GM18907 (cell line): ENCODE results near the gene SV2A.

Experiments used
- ATAC-seq: cut with Tn5 transposase; IDR thresholded peaks from one replicate; pipeline ENCODE4 v1.9.1; 2021; ENCODE audit warnings: mild to moderate bottlenecking, moderate library complexity; ENCODE audit not compliant: unreplicated experiment

SV2A gene

DNA sequence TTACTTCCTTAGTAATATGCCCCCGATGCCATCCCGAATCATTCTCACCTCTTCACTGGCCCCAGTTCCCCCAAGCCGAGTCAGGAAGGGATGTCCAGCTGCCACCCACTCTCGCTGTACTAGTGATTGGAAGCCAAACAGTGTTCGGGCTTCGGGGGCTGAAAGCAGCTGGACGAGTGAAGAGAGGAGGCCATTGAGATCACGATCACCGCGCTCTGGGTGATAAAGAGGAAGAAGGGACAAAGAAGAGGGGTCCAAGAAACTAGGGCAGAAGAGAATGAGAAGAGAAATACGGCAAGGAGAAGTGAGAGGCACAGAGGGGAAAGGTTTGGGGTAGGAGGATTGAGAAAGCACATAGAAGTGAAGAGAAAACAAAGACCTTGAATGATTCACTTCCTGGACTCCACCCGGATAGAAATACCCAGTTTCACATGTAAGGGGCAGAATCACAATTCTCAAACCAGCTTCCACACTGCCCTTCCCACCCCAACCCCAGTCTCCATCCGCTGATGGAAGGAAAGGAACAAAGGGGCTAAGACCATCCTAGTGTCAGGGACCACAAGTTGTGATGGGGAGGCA lies 13.7 kb upstream of the SV2A start:
- ATAC-seq, result no peak

DNA sequence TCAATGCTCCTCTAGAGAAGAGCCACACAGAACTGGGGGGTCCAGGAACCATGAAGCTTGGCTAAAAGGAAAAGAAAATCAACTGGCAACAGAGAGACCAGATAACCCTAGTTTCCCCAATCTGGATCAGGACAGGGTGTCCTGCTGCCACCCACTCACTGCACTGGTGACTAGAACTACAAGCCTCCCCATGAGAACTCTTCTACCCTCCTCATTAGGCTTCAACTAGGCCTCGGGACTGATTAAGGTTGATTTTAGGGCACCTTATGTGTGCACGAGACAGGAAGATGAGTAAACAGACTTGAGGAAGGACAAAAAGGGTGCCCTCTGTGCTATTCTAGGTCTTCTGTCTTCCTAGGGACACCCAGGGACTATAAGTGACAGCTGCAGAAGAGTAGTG lies 12.2 kb upstream of the SV2A start:
- no peak for ATAC-seq

DNA sequence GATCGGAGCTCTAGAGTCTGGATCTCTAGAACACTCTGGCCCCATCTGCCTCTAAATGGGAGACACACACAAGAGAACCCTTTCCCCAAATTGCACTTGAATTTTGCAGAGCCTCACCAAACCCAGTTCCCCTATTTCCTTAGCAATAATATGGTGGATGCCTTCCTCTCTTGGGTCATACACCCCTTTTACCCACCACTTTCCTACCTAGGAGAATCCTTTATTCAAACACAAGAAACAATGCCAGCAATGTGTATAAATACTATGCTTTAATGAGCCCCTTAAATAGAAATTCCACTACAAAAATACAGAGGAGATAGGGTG lies 10.7 kb upstream of the SV2A start:
- ATAC-seq, result no peak

DNA sequence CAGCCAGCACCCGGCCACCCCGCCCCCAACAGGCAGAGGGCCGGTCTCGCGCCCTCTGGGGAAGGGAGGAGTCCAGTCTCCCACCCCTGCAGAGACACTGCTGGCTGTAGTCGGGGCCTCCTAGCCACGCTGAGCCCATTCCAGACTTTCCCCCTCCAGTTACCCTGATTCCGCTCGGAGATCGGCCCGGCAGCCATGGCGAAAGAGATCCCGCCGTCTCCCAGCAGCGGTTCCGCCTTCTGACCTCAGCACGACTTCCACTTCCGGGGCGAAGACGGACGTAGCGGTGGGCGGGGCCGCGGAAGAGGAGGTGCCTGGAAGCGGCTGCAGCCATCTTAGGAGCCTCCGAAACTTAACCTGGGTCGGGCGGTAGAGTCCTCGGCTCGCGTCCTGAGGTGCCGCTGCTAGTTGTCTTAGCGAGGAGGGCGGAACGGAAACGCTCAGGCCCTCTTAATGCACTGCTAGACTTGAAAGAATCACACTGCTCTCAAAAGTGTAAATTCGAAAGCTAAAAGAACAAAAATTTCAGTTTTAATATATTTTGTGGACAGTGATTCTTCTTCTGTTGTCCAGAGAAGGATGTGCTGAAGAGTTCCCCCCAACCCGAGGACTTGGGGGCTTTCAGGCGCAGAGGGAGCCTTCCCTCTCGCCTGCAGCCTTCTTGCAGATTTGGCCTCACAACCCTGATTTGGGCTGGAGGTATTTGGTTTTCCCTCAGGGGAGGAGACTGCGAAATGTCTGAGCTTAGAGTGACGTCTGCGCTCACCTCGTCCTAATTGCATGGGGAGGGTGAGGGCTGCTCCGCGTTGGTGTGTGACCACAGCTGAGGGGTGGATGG lies 10.1 kb upstream of the SV2A start, which contains the start of gene SF3B4:
Gene SF3B4, minus strand, starts transcription at position 241 of the 838 bp plus-strand sequence. Its CDS starts 44 bp downstream, at position 197.
- peak; percentile 92 for ATAC-seq

DNA sequence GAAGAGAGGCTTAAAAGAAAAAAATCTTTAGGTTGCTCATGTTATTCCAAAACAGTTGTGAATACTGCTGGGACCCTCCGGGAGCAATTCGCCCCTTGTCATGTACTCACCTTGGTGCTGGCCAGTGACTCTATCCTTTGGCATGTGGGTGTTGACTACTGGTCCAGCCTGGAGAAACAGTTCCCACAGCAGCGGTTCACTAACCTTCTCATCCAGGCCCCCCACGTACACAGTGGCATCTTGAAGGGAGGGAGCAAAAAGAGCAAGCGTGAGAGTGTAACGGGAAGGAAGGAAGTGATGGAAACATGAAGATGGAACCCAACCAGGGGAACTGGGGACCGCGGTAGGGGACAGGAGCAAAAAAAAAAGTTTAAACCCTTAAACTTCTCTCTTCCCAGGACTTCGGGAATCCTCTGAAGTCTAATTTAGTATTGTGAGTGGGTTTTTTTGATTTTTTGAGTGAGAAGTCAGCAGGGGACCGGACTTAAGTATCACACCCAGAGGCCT lies 9.5 kb upstream of the SV2A start:
- no peak for ATAC-seq

DNA sequence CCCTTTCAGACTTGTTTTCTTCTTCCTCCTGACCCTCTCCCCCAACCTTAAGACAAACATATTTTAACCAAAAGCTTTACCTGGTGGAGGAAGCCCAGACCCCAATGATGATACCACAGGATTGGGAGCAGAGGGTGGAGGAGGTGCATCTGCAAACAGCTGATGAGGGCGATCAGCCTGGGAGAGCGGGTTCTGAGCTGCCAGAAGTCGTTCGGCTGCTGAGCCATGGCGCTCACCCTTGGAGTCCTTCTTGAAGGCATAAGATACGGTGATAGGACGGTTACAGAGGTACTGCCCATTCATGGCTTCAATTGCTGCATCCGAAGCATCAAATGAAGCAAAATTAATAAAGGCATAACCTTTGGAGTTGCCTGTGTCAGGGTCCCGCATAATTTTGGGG lies 8.7 kb upstream of the SV2A start:
- ATAC-seq, result no peak

DNA sequence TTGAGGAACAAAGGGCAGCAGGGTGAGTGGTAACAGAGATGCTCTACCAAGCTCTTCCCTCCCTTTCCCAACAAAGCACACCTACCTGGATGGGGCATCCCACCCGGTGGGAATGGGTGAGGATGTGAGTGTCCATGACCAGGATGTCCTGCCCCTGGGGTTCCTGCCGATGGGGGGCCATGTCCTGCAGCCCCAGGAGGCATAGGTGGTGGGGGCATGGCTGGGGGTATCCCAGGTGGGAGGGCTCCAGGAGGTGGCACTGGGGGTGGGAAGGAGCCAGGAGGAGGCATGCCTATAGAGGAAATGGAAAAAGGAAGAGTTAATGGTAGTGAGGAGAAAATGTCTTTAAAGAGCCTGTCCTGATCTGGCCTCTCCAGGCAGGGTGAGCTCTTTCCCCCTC lies 8.1 kb upstream of the SV2A start:
- no peak for ATAC-seq

DNA sequence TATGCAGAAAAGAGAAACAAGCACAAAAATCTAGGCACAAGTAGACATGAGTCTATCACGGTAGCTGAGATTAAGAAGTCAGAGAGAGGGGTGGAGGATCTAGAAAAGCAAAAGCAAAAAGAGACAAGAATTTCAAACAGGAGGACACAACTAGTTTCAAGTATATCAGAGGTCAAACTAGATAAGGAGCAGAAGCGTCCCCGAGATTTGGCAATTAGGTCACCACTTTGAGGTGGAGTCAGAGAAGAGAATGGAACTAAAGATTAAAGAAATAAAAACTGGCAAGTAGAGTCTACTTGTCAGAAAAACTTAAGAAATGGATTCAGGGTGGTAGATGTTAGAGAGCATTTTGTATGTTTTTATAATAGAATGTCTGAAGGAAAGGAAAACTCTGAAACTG lies 7.7 kb upstream of the SV2A start:
- ATAC-seq, result no peak

DNA sequence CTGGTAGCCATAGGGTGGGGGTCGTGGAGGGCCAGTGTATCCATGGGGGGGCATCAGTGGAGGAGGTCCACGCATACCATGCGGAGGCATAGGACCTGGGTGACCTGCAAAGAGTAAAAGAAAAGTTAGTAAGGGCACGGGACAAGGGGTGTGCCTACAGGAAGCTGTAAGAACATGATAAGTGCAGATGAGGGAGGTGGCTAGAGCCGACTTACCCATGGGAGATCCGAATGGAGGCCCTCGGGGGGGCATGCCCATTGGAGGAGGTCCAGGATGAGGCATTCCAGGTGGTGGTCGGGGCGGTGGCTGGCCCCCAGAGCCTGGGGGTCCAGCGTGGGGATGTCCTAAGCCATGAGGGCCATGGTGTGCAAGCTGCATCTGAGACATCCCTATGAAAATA lies 6.0 kb upstream of the SV2A start:
- no peak for ATAC-seq

DNA sequence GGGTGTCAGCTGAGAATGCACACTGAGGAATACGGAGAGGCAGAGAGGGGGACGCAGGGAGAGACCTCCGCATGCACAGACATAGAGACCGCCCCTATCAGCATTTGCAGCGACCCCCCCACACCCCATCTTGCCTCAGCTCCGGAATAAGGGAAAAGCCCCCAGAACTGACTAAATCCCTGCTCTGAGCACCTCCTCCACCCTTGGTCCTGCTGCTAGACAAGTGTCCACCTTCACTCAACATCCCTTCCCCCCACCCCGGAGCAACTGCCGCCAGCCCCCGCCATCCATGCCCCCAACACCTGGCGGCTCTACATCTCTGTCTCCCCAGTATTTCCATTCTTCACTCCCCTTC lies 769 bp downstream of the SV2A start:
- ATAC-seq, result no peak

DNA sequence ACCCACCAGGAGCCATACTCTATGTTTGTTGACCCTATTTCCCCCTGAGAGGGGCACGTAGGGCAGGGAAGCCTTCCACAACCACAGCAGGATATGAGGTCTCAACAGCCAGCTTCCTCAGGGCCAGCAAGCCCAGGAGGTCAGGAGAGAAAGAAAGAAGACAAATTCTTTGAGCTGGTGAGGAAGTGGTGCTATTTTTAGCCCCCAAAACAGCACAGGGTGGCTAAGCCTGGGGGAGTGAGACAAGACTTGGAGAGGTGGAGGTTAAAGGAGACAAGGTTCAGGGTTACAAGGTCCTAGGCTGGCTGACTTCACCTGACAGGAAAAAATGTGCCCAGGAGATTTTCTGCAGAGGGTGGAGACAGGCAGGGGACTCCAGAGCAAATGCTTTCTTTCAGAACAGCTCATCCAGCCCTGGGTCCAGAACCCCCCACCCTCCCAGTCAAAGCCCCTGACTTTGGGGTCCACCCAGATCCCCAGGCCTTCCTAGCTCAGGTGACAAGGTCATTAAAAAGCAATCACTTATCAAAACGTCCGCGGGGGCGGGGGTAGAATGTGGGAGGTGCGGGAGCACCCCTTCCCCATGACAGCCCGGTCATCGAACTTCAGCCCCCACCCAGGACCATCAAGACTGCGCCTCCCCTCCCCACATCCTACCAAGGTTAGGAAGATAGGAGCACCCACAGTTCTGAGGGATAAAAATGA lies 1.3 kb downstream of the SV2A start:
- ATAC-seq, result no peak

DNA sequence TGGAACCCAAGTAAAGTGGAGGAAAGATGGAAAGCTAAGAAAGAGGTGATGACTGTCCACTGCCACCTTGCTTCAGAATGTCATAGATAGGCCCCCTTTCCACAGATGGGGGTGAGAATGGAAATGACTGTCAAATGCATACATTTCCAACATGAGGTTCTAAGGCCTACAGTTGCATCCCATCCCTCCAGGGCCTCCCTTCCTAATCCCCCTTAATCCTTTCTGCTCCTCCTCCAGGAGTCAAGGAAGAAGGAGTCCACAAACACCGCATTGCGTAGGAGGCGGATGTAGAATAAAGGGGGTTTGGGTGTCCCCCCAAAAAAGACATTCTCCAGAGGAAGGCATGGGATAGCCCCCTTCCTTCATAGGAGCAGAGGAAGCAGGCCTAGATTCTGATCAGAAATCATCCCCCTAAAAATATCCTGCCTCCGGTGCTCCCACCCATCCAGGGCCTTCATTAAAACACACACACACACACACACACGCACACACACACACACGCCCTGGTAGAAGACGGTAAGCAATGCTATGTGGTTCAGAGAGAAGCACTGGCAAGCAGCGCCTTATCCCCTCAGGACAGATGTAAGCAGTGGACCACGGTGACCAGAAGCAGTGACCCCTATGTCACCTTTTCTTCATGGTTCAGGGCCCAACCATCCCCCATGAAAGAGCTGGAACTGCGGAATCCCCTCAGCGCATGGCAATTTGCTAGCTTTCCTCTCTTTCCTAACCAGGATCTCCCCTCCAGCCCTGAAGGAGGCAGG lies 2.0 kb downstream of the SV2A start:
- ATAC-seq, result no peak

DNA sequence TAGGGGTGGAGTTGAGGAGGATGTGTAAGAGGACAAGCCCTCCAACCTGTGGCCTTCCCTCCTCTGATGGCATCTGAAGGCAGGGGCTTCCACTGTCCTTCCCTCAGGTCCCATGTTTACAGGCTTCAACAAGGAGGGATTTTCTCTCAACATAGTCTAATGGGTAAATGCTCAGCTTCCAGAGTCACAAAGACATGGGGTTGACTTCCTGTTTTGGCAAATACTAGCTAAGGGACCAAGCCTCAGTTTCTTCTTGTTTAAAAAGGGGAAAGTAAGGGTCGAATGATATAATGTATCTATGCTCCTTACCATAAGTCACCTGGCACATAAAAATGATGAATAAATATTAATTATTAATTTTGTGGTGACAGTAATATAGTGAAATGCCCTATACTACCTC lies 3.1 kb downstream of the SV2A start:
- ATAC-seq, result no peak

DNA sequence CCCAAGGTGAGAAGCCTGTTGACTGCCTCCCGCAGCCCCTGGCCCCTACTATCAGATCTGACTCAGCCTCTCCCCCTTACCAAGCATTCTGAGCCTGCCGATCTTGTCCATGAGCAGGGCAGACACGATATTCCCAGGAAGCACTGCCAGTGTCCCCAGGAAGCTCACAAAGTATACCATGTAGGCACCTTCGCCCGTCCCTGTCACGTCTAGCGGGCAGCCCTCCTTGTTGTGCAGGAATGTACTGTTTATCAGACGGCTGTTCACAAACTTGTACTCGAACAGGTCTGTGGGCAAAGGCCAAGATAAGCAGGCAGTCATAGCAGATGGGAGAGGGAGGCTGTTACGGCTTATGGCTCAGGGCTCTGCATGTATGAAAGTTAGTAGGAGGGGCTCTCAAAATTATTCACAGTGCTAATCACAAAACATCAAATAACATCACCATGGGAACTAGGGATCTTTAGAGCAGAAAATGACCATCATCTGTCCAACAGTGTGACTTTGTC lies 11.0 kb downstream of the SV2A start:
- no peak for ATAC-seq

DNA sequence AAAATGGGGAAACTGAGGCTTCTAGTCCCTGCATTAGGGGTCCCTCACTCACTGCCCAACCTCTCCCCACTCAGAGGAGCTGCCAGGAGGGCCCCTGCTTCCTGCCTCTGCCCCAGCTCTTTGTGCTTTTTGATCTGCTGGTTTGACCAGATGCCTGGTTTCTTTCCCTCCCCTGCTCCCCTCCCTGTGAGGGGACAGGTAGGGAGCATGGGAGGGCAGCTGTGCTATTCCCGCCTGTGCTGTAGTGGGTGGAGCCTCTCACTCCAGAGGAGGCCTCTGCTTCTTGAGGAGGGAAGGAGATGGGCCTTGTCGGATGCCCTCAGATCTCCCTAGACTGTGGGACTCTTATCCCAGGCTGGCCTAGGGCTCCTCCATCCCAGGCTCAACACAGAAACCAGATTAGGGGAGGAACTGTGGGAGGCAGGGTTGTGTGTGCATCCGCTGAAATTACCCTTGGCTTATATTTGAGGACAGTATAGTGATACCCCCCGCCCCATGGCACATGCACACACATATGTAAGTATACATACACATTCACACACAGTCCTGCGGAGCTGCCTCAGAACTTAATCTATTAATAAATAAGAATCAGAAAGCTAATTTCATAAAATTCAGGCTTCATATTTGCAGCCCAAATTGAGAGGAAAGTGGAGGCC lies 13.7 kb downstream of the SV2A start:
- ATAC-seq, result no peak

DNA sequence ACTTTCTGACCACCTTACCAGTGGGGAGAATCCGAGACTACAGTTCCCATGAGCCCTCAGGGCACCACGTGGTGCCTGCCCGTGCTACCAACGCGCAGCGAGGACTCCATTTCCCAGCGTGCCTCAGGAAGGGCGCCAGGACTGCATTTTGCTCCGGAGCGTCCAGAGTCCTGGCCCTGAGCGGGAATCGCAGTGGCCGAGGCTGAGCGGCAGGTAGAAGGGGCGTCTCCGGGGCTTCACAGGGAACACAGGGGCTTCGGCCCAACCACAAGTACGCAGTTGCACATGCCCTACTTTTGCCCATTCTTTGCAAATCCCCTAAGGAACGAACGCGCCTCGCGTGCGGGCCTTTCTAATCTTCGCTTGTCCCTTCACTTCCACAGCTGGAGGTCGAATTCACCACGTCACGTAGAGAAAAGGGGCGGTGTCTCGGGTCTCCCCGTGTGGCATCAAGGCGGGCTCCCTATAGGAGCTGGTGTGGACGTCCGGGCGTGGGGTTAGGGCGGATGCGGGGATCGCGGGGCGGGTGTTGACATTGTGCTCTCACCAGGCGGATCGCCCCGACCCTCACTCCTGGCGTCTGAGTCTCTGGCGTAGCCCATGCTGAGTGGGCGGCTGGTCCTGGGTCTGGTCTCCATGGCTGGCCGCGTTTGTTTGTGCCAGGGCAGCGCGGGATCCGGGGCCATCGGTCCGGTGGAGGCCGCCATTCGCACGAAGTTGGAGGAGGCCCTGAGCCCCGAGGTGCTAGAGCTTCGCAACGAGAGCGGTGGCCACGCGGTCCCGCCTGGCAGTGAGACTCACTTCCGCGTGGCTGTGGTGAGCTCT lies 18.0 kb downstream of the SV2A start, which contains the start of gene BOLA1:
Gene BOLA1, plus strand, starts transcription at position 109 of the 825 bp plus-strand sequence. Its CDS starts 492 bp downstream, at position 601.
- peak; percentile 93 for ATAC-seq

DNA sequence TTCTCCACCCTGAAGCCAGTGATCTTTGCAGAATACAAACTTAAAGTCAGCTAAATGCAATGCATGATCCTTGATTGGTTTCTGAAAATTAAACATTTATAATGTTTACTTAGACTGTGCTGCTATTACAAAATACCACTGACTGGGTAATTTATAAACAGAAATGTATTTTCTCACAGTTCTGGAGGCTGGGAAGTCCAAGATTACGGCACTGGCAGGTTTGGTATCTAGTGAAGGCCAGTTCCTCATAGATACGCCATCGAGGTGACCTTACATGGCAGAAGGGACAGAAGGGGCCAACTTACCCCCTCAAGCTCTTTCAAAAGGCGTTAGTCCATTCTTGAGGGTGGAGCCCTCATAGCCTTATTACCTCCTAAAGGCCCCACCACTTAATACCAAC lies 21.1 kb downstream of the SV2A start:
- ATAC-seq, result no peak

DNA sequence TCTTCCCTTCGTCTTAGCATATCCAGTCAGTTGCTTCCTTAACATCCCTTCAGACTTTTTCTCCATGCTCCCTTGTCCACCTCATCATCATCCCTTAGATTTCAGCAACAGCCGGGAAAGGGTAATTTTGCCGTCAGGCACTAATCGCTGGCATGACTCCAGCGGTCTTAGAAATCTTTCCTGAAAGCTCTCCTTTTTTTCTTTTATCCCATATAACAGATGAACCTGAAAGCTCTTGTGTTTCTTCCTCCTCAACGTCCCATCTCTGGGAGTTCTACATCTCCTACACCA lies 28.7 kb downstream of the SV2A start:
- ATAC-seq, result no peak

DNA sequence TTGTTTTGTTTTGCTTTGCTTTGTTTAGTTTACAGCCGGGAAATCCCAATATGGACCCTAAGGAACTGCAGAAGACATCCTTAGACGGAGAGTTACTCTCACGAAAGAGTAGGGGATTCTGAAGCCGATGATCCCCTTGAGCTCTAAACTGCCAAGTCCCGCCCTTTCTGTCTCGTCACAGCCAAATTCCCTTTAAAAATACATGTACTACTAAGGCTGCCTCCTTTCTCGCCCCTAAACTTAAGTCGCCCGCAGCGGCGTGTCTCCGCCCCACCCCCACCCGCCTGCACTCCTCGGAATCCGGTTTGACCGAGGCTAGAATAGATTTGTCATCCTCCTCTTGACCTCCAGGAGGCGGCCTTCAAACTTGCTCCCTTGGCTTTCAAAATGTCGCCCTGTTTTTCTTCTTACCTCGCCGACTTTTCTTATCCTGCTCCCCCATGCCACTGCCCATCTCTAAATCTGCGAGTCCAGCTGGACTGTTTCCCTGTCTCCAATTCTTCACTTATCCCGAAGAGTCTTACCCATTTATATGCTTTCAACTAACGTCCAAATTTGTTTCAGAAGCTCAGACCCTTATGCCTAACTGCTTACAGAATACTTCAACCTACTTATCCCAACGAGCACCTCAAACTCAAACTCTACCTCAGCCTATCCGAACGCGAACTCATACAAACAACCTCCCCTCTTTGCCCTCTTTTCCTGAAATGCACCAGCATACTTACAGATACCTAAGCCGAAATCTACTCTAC lies 29.2 kb downstream of the SV2A start:
- no peak for ATAC-seq
